IPS-NIHi7 (cell line): ENCODE results near the gene ANTKMT.

Experiments used
- DNase-seq: peaks from one replicate; pipeline ENCODE4 v3.0.0; 2012; ENCODE audit warnings: mixed read lengths; ENCODE audit errors: extremely low spot score

ANTKMT gene

GRCh38 chr16:720990-721764 is at the start of gene ANTKMT:
ANTKMT (plus strand) TSS chr16:721146; CDS start chr16:721275, 129 bp downstream.
- peak; percentile 92 for DNase-seq

- DNase-seq: no peak
These were observed 49.4 kb upstream of the ANTKMT start for GRCh38 chr16:671353-672131.

GRCh38 chr16:672371-672770 is 48.6 kb upstream of the ANTKMT start:
- DNase-seq: no peak

GRCh38 chr16:672851-673250 is 48.1 kb upstream of the ANTKMT start:
- no peak for DNase-seq

GRCh38 chr16:673399-673991 is 47.5 kb upstream of the ANTKMT start:
- no peak for DNase-seq

GRCh38 chr16:674214-674881 is 46.6 kb upstream of the ANTKMT start:
- no peak for DNase-seq

- peak; percentile 69 for DNase-seq
These were observed 45.7 kb upstream of the ANTKMT start, which contains the start of gene RHBDL1 for GRCh38 chr16:674968-675883. RHBDL1 (plus strand) TSS chr16:675671; CDS start chr16:675791, 120 bp downstream.

- no peak for DNase-seq
These were observed 44.9 kb upstream of the ANTKMT start for GRCh38 chr16:675884-676564.

- DNase-seq: no peak
These were observed 44.4 kb upstream of the ANTKMT start for GRCh38 chr16:676565-676902.

- no peak for DNase-seq
These were observed 44.0 kb upstream of the ANTKMT start for GRCh38 chr16:676913-677312.

- DNase-seq: no peak
These were observed 43.4 kb upstream of the ANTKMT start for GRCh38 chr16:677316-678190.

GRCh38 chr16:678209-678857 is 42.6 kb upstream of the ANTKMT start:
- no peak for DNase-seq

- no peak for DNase-seq
These were observed 41.8 kb upstream of the ANTKMT start for GRCh38 chr16:678858-679813.

GRCh38 chr16:679814-680624 is 40.9 kb upstream of the ANTKMT start, which contains the start of gene STUB1:
STUB1 (plus strand) TSS chr16:680410; CDS start chr16:680526, 116 bp downstream.
- DNase-seq: peak; percentile 87

- no peak for DNase-seq
These were observed 40.4 kb upstream of the ANTKMT start for GRCh38 chr16:680625-680945.

GRCh38 chr16:680967-681745 is 39.8 kb upstream of the ANTKMT start:
- DNase-seq: no peak
